ENCODE results near the gene PGM3. TPM values are rescaled to one million over a fixed set of nuclear protein-coding genes. Genes with fewer than 3 reads are reported as not detected.

The PGM3 gene
- total RNA-seq, 1 experiment from 2014 or later: 55.4 TPM

- Histone ChIP-seq H3K4me3 (ENCODE audit: low read depth, low read length, poor library complexity, severe bottlenecking) (no peak overlapping the region), H3K36me3 (ENCODE audit: insufficient read depth, low read length, poor library complexity, severe bottlenecking) (peaks cover 11% of the 10 kb centered on the region), H3K4me1 (ENCODE audit: insufficient read depth, low read length, poor library complexity, severe bottlenecking) (peaks cover 11% of the 10 kb centered on the region), H3K27me3 (replicated peaks; ENCODE audit: insufficient read depth, low read depth, low read length, poor library complexity) (no peaks in the 10 kb centered on the region), H3K27ac (ENCODE audit: low read depth, low read length, poor library complexity, severe bottlenecking) (no peak overlapping the region), H3K9me3 (ENCODE audit: low read depth, low read length, poor library complexity, severe bottlenecking) (no peaks in the 10 kb centered on the region)
- CTCF ChIA-PET: no interaction called here
- intact Hi-C loops (cut with micrococcal nuclease; ENCODE audit: unreplicated experiment): no loop called here
- POLR2A ChIA-PET (ENCODE audit: low non-redundant PET): no interaction called here
- TF ChIP-seq CTCF (conservative IDR thresholded peaks at IDR 0.05; ENCODE audit: low read depth, low read length) (no peak), EZH2 (IDR thresholded peaks at IDR 0.05; ENCODE audit: borderline replicate concordance, low read depth, low read length, poor library complexity, severe bottlenecking) (no peak)
- DNase-seq (ENCODE audit: low spot score): no peak
- BruUV-seq (replicated peaks): no TSS peak
Measured at GRCh38 chr6:83151114-83151513, 42.0 kb downstream of the PGM3 start.

GRCh38 chr6:83138758-83139157 is 54.3 kb downstream of the PGM3 start:
- BruUV-seq (replicated peaks): no TSS peak
- H3K4me1 ChIP-seq (ENCODE audit: insufficient read depth, low read length, poor library complexity, severe bottlenecking): no peaks in the 10 kb centered on the region
- no peaks in the 10 kb centered on the region for H3K9me3 ChIP-seq (ENCODE audit: low read depth, low read length, poor library complexity, severe bottlenecking)
- H3K27me3 ChIP-seq (replicated peaks; ENCODE audit: insufficient read depth, low read depth, low read length, poor library complexity): no peaks in the 10 kb centered on the region
- peaks cover 12% of the 10 kb centered on the region for H3K36me3 ChIP-seq (ENCODE audit: insufficient read depth, low read length, poor library complexity, severe bottlenecking)
- CTCF ChIA-PET: no interaction called here
- intact Hi-C loops (cut with micrococcal nuclease; ENCODE audit: unreplicated experiment): no loop called here
- POLR2A ChIA-PET (ENCODE audit: low non-redundant PET): no interaction called here
- DNase-seq (ENCODE audit: low spot score): no peak
- no peak overlapping the region for H3K27ac ChIP-seq (ENCODE audit: low read depth, low read length, poor library complexity, severe bottlenecking)
- TF ChIP-seq EZH2 (IDR thresholded peaks at IDR 0.05; ENCODE audit: borderline replicate concordance, low read depth, low read length, poor library complexity, severe bottlenecking) (no peak), CTCF (conservative IDR thresholded peaks at IDR 0.05; ENCODE audit: low read depth, low read length) (no peak)
- no peak overlapping the region for H3K4me3 ChIP-seq (ENCODE audit: low read depth, low read length, poor library complexity, severe bottlenecking)

- Histone ChIP-seq H3K27ac (ENCODE audit: low read depth, low read length, poor library complexity, severe bottlenecking) (no peak overlapping the region), H3K27me3 (replicated peaks; ENCODE audit: insufficient read depth, low read depth, low read length, poor library complexity) (no peaks in the 10 kb centered on the region), H3K36me3 (ENCODE audit: insufficient read depth, low read length, poor library complexity, severe bottlenecking) (peaks cover 7% of the 10 kb centered on the region), H3K4me1 (ENCODE audit: insufficient read depth, low read length, poor library complexity, severe bottlenecking) (no peaks in the 10 kb centered on the region), H3K4me3 (ENCODE audit: low read depth, low read length, poor library complexity, severe bottlenecking) (no peak overlapping the region), H3K9me3 (ENCODE audit: low read depth, low read length, poor library complexity, severe bottlenecking) (no peaks in the 10 kb centered on the region)
- TF ChIP-seq CTCF (conservative IDR thresholded peaks at IDR 0.05; ENCODE audit: low read depth, low read length) (no peak), EZH2 (IDR thresholded peaks at IDR 0.05; ENCODE audit: borderline replicate concordance, low read depth, low read length, poor library complexity, severe bottlenecking) (no peak)
- no TSS peak for BruUV-seq (replicated peaks)
- POLR2A ChIA-PET (ENCODE audit: low non-redundant PET): no interaction called here
- CTCF ChIA-PET: no interaction called here
- no peak for DNase-seq (ENCODE audit: low spot score)
- intact Hi-C loops (cut with micrococcal nuclease; ENCODE audit: unreplicated experiment): no loop called here
Measured at GRCh38 chr6:83138118-83138722, 54.8 kb downstream of the PGM3 start.

Data from A673 (cell line).